Measurements from ENCODE around the gene ZDHHC18.
A peak's percentile ranks its signal among the peaks of the same experiment; 100 is the strongest.

DNA sequence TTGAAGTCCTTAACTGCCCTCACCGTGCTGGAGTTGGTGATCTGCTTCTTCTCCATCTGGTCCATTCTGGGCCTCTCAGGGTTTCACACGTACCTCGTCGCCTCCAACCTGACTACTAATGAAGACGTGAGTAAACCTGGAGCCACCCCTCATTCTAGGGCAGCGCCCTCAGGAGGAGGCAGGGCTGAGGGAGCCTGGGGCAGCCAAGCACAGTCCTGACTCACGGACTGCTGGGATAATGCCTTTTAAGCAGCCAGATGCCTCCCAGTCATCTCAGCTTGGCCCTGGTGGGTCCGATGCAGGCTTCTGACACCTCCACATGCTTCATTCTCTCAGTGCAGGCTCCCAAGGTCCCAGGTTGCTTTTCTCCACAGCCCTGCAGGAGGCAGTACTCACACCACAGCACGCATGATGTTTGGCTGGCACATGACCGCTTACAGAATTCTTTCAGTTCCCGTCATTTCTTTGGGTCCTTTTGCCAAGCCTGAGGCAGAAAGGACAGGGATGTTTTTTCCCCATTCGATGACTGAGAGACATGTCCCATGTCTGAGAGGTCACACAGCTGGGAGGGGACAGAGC lies 24.7 kb downstream of the ZDHHC18 start:
- TF ChIP-seq, protein P1, sequence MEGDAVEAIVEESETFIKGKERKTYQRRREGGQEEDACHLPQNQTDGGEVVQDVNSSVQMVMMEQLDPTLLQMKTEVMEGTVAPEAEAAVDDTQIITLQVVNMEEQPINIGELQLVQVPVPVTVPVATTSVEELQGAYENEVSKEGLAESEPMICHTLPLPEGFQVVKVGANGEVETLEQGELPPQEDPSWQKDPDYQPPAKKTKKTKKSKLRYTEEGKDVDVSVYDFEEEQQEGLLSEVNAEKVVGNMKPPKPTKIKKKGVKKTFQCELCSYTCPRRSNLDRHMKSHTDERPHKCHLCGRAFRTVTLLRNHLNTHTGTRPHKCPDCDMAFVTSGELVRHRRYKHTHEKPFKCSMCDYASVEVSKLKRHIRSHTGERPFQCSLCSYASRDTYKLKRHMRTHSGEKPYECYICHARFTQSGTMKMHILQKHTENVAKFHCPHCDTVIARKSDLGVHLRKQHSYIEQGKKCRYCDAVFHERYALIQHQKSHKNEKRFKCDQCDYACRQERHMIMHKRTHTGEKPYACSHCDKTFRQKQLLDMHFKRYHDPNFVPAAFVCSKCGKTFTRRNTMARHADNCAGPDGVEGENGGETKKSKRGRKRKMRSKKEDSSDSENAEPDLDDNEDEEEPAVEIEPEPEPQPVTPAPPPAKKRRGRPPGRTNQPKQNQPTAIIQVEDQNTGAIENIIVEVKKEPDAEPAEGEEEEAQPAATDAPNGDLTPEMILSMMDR (IDR thresholded peaks at IDR 0.05; ENCODE audit: low read depth, low read length): peak; percentile 6; the same call in 1 of the 2 replicates
- no peak for TF ChIP-seq EZH2phosphoT487 (IDR thresholded peaks at IDR 0.05; ENCODE audit: low read depth)

Measured in OCI-LY3 (cell line).